ENCODE measurements around the gene BCAS1. TPM values are rescaled to one million over a fixed set of nuclear protein-coding genes. Genes with fewer than 3 reads are reported as not detected.

Gene BCAS1
- total and polyA plus RNA-seq, 2 donors (not counting 1 experiment from before 2014, with no cell fraction given): 0.97 to 1.1 TPM

- TF ChIP-seq EZH2 (IDR thresholded peaks at IDR 0.05; ENCODE audit: borderline replicate concordance, insufficient read depth, low read depth, low read length, poor library complexity, severe bottlenecking): no peak
- TF ChIP-seq CTCF (IDR thresholded peaks at IDR 0.05): no peak
- no peaks in the 10 kb centered on the region for H3K36me3 ChIP-seq (replicated peaks in 1 of 2; ENCODE audit: control extremely low read depth in 1 of 2, control insufficient read depth in 1 of 2, extremely low read depth in 1 of 2, insufficient read depth in 2 of 2, low read length in 1 of 2)
- no peaks in the 10 kb centered on the region for H3K27me3 ChIP-seq (replicated peaks in 1 of 4; ENCODE audit: control extremely low read depth in 1 of 4, control insufficient read depth in 3 of 4, insufficient read depth in 4 of 4, low read length in 3 of 4)
- no peaks in the 10 kb centered on the region for H3K4me1 Mint-ChIP-seq
- H3K27ac ChIP-seq (ENCODE audit: low read length in 2 of 2): no peak overlapping the region
- no peak overlapping the region for H3K4me3 ChIP-seq (ENCODE audit: control extremely low read depth in 1 of 5, extremely low read depth in 1 of 5, insufficient read depth in 1 of 5, low read depth in 2 of 5, low read length in 4 of 5)
- H4K20me1 ChIP-seq (ENCODE audit: control insufficient read depth, insufficient read depth, low read length, poor library complexity, severe bottlenecking): no peaks in the 10 kb centered on the region
- peaks cover 2 to 4% (median 2%) of the 10 kb centered on the region in 3 donors for H3K9me3 ChIP-seq (ENCODE audit: control extremely low read depth in 1 of 3, control insufficient read depth in 2 of 3, insufficient read depth in 1 of 3, low read length in 2 of 3)
- intact Hi-C loops (cut with micrococcal nuclease): no loop called here
- H2AFZ ChIP-seq (ENCODE audit: insufficient read depth, low read depth, low read length, poor library complexity, severe bottlenecking): no peak overlapping the region
- WGBS (ENCODE audit: insufficient coverage): 100% methylated on average over 3 of the region's 5 CpGs
- ATAC-seq (ENCODE audit: low read depth): no peak
- H3K4me1 ChIP-seq (ENCODE audit: control insufficient read depth in 2 of 2, insufficient read depth in 2 of 2, low read length in 2 of 2): no peaks in the 10 kb centered on the region
- H3K79me2 ChIP-seq (ENCODE audit: control insufficient read depth, insufficient read depth, low read length): no peaks in the 10 kb centered on the region
- no peak for DNase-seq
- no peak overlapping the region for H3K9ac ChIP-seq (ENCODE audit: low read length)
- H3K27me3 Mint-ChIP-seq: peaks cover 14% of the 10 kb centered on the region
- H3K9me3 Mint-ChIP-seq (ENCODE audit: insufficient read depth): no peaks in the 10 kb centered on the region
- ChIA-PET POLR2A (no interaction called here), CTCF (no interaction called here)
- no peak overlapping the region for H3K4me2 ChIP-seq (replicated peaks; ENCODE audit: low read depth, low read length, poor library complexity, severe bottlenecking)
- H3K27ac Mint-ChIP-seq: no peak overlapping the region
- H3K4me3 Mint-ChIP-seq: no peak overlapping the region
These were observed 89.3 kb downstream of the BCAS1 start for GRCh38 chr20:53981130-53981529.

DNA sequence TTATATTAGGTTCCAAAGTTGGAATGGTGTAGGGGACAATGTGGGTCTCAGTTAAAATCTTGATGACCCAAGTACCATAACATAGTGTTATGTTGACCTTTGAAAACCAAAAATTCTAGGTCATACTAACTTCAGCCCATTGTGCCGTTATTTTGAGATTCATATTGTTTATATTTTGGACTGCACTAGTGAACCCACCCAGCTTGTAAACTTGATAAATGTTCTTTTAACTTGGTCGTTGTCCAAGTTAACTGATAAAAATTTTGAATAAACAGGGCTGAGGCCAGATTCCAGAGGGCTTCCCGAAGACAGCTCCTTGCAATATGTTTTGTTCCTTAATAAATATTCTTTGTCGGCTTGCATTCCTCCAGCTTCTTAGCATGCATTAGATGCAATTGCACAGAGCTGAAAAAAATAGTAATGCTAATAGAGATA lies 90.3 kb downstream of the BCAS1 start:
- Mint-ChIP-seq H3K27me3 (peaks cover 12% of the 10 kb centered on the region), H3K9me3 (ENCODE audit: insufficient read depth) (no peaks in the 10 kb centered on the region), H3K27ac (no peak overlapping the region), H3K4me3 (no peak overlapping the region), H3K4me1 (no peaks in the 10 kb centered on the region)
- Histone ChIP-seq H3K79me2 (ENCODE audit: control insufficient read depth, insufficient read depth, low read length) (no peaks in the 10 kb centered on the region), H3K36me3 (replicated peaks in 1 of 2; ENCODE audit: control extremely low read depth in 1 of 2, control insufficient read depth in 1 of 2, extremely low read depth in 1 of 2, insufficient read depth in 2 of 2, low read length in 1 of 2) (no peaks in the 10 kb centered on the region), H2AFZ (ENCODE audit: insufficient read depth, low read depth, low read length, poor library complexity, severe bottlenecking) (no peak overlapping the region), H3K9ac (ENCODE audit: low read length) (no peak overlapping the region), H3K4me1 (ENCODE audit: control insufficient read depth in 2 of 2, insufficient read depth in 2 of 2, low read length in 2 of 2) (no peaks in the 10 kb centered on the region), H4K20me1 (ENCODE audit: control insufficient read depth, insufficient read depth, low read length, poor library complexity, severe bottlenecking) (no peaks in the 10 kb centered on the region), H3K4me2 (replicated peaks; ENCODE audit: low read depth, low read length, poor library complexity, severe bottlenecking) (no peak overlapping the region), H3K27me3 (replicated peaks in 1 of 4; ENCODE audit: control extremely low read depth in 1 of 4, control insufficient read depth in 3 of 4, insufficient read depth in 4 of 4, low read length in 3 of 4) (no peaks in the 10 kb centered on the region), H3K9me3 (ENCODE audit: control extremely low read depth in 1 of 3, control insufficient read depth in 2 of 3, insufficient read depth in 1 of 3, low read length in 2 of 3) (peaks cover 2 to 4% (median 2%) of the 10 kb centered on the region in 3 donors), H3K27ac (ENCODE audit: low read length in 2 of 2) (no peak overlapping the region), H3K4me3 (ENCODE audit: control extremely low read depth in 1 of 5, extremely low read depth in 1 of 5, insufficient read depth in 1 of 5, low read depth in 2 of 5, low read length in 4 of 5) (no peak overlapping the region)
- ATAC-seq (ENCODE audit: low read depth): no peak
- CTCF ChIA-PET: no interaction called here
- DNase-seq: no peak
- WGBS (ENCODE audit: insufficient coverage): no CpG with 5 or more reads among the region's 4 CpGs
- POLR2A ChIA-PET: no interaction called here
- intact Hi-C loops (cut with micrococcal nuclease): no loop called here
- TF ChIP-seq EZH2 (IDR thresholded peaks at IDR 0.05; ENCODE audit: borderline replicate concordance, insufficient read depth, low read depth, low read length, poor library complexity, severe bottlenecking) (no peak), CTCF (IDR thresholded peaks at IDR 0.05) (no peak)

All from B cell (primary cell).